SJCRH30 (cell line): ENCODE data around the gene CCNY. TPM values are rescaled to one million over a fixed set of nuclear protein-coding genes. Genes with fewer than 3 reads are reported as not detected.

ENCODE experiments used
- DNase-seq, 2 experiments: peaks; one replicate each; pipeline ENCODE4 v3.0.0-alpha.2; 2015 to 2020
- H3K27ac ChIP-seq: fragments of 250-450 bp; sonication (Bioruptor Pico); 2 replicates; pipeline ENCODE4 v1.5.1; 2020; ENCODE audit warnings: mild to moderate bottlenecking, moderate library complexity
- H3K27me3 ChIP-seq: fragments of 250-450 bp; sonication (Bioruptor Pico); 2 replicates; pipeline ENCODE4 v1.5.1; 2020; ENCODE audit warnings: mild to moderate bottlenecking, moderate library complexity
- H3K36me3 ChIP-seq: fragments of 250-450 bp; sonication (Bioruptor Pico); 2 replicates; pipeline ENCODE4 v1.5.1; 2020; ENCODE audit warnings: mild to moderate bottlenecking, moderate library complexity
- H3K4me1 ChIP-seq: fragments of 250-450 bp; sonication (Bioruptor Pico); 2 replicates; pipeline ENCODE4 v1.5.1; 2020; ENCODE audit warnings: mild to moderate bottlenecking, moderate library complexity
- H3K4me3 ChIP-seq: fragments of 250-450 bp; sonication (Bioruptor Pico); 2 replicates; pipeline ENCODE4 v1.5.1; 2020; ENCODE audit warnings: mild to moderate bottlenecking, moderate library complexity
- H3K9me3 ChIP-seq: fragments of 250-450 bp; sonication (Bioruptor Pico); replicated peaks from 2 replicates; pipeline ENCODE4 v1.5.1; 2020; ENCODE audit warnings: mild to moderate bottlenecking, moderate library complexity
- total RNA-seq: library from RNA; depleted of rRNA; stranded (reverse); fragments of >200 nt; shearing (Covaris generic); gene quantifications from 2 replicates; pipeline ENCODE4 v1.2.3, GENCODE V29; 2014

Gene CCNY
- total RNA-seq, 1 experiment from 2014 or later, result 47.2 TPM

- no peak for DNase-seq
- no peak overlapping the region for H3K27ac ChIP-seq
These were observed 38.9 kb downstream of the CCNY start for GRCh38 chr10:35375091-35375765.

GRCh38 chr10:35377050-35377728 is 40.9 kb downstream of the CCNY start:
- Histone ChIP-seq H3K36me3 (no peaks in the 10 kb centered on the region; the same call in 1 of the 2 replicates), H3K27ac (no peak overlapping the region), H3K9me3 (no peaks in the 10 kb centered on the region; the same call in 1 of the 2 replicates), H3K4me1 (no peaks in the 10 kb centered on the region), H3K4me3 (no peak overlapping the region), H3K27me3 (no peaks in the 10 kb centered on the region)
- DNase-seq, result no peak

More at GRCh38 chr10:35375091-35375765, 38.9 kb downstream of the CCNY start:
- H3K4me3 ChIP-seq, result no peak overlapping the region
- H3K4me1 ChIP-seq, result no peaks in the 10 kb centered on the region
- no peaks in the 10 kb centered on the region; the same call in 1 of the 2 replicates for H3K36me3 ChIP-seq
- H3K27me3 ChIP-seq, result no peaks in the 10 kb centered on the region
- no peaks in the 10 kb centered on the region; the same call in 1 of the 2 replicates for H3K9me3 ChIP-seq

- Histone ChIP-seq H3K27ac (no peak overlapping the region), H3K4me3 (no peak overlapping the region), H3K36me3 (no peaks in the 10 kb centered on the region; the same call in 1 of the 2 replicates), H3K9me3 (no peaks in the 10 kb centered on the region; the same call in 1 of the 2 replicates), H3K4me1 (no peaks in the 10 kb centered on the region), H3K27me3 (no peaks in the 10 kb centered on the region)
- DNase-seq, result no peak
These were observed 42.4 kb downstream of the CCNY start for GRCh38 chr10:35378541-35379210.

GRCh38 chr10:35379226-35380137 is 43.2 kb downstream of the CCNY start:
- Histone ChIP-seq H3K4me1 (no peaks in the 10 kb centered on the region), H3K27ac (no peak overlapping the region), H3K27me3 (no peaks in the 10 kb centered on the region), H3K9me3 (no peaks in the 10 kb centered on the region; the same call in 1 of the 2 replicates), H3K4me3 (no peak overlapping the region), H3K36me3 (no peaks in the 10 kb centered on the region; the same call in 1 of the 2 replicates)
- no peak for DNase-seq

- Histone ChIP-seq H3K4me3 (no peak overlapping the region), H3K27me3 (no peaks in the 10 kb centered on the region), H3K36me3 (0 out of 2 replicates have a peak, but pooled peaks cover 2% of the 10 kb centered on the region), H3K9me3 (no peaks in the 10 kb centered on the region), H3K4me1 (no peaks in the 10 kb centered on the region), H3K27ac (no peak overlapping the region)
- DNase-seq, result no peak
These were observed 45.8 kb downstream of the CCNY start for GRCh38 chr10:35382096-35382495.

- no peak for DNase-seq
- no peaks in the 10 kb centered on the region for H3K27me3 ChIP-seq
These were observed 48.1 kb downstream of the CCNY start for GRCh38 chr10:35384265-35384868.

GRCh38 chr10:35386594-35387174 is 50.4 kb downstream of the CCNY start:
- no peaks in the 10 kb centered on the region for H3K27me3 ChIP-seq
- H3K9me3 ChIP-seq, result no peaks in the 10 kb centered on the region; the same call in 1 of the 2 replicates
- H3K36me3 ChIP-seq, result 0 out of 2 replicates have a peak, but pooled peaks cover 2% of the 10 kb centered on the region
- DNase-seq, result no peak
- no peaks in the 10 kb centered on the region for H3K4me1 ChIP-seq
- H3K27ac ChIP-seq, result no peak overlapping the region
- H3K4me3 ChIP-seq, result no peak overlapping the region

More at GRCh38 chr10:35384265-35384868, 48.1 kb downstream of the CCNY start:
- Histone ChIP-seq H3K36me3 (0 out of 2 replicates have a peak, but pooled peaks cover 2% of the 10 kb centered on the region), H3K4me1 (no peaks in the 10 kb centered on the region), H3K9me3 (no peaks in the 10 kb centered on the region; the same call in 1 of the 2 replicates), H3K27ac (no peak overlapping the region), H3K4me3 (no peak overlapping the region)

- Histone ChIP-seq H3K4me3 (no peak overlapping the region), H3K4me1 (no peaks in the 10 kb centered on the region), H3K27me3 (no peaks in the 10 kb centered on the region), H3K27ac (no peak overlapping the region), H3K36me3 (0 out of 2 replicates have a peak, but pooled peaks cover 2% of the 10 kb centered on the region), H3K9me3 (no peaks in the 10 kb centered on the region; the same call in 1 of the 2 replicates)
- DNase-seq, result no peak
These were observed 51.5 kb downstream of the CCNY start for GRCh38 chr10:35387768-35388167.

GRCh38 chr10:35388197-35388596 is 51.9 kb downstream of the CCNY start:
- DNase-seq, result no peak
- no peaks in the 10 kb centered on the region for H3K4me1 ChIP-seq
- no peak overlapping the region for H3K4me3 ChIP-seq
- no peaks in the 10 kb centered on the region for H3K27me3 ChIP-seq
- H3K9me3 ChIP-seq, result no peaks in the 10 kb centered on the region; the same call in 1 of the 2 replicates
- no peak overlapping the region for H3K27ac ChIP-seq
- H3K36me3 ChIP-seq, result 0 out of 2 replicates have a peak, but pooled peaks cover 2% of the 10 kb centered on the region

GRCh38 chr10:35388682-35389081 is 52.4 kb downstream of the CCNY start:
- Histone ChIP-seq H3K36me3 (0 out of 2 replicates have a peak, but pooled peaks cover 2% of the 10 kb centered on the region), H3K9me3 (no peaks in the 10 kb centered on the region; the same call in 1 of the 2 replicates), H3K4me1 (no peaks in the 10 kb centered on the region), H3K27me3 (no peaks in the 10 kb centered on the region), H3K4me3 (no peak overlapping the region), H3K27ac (no peak overlapping the region)
- DNase-seq, result no peak

GRCh38 chr10:35390161-35390840 is 54.0 kb downstream of the CCNY start:
- no peak for DNase-seq

GRCh38 chr10:35390843-35391152 is 54.5 kb downstream of the CCNY start:
- Histone ChIP-seq H3K27me3 (no peaks in the 10 kb centered on the region), H3K27ac (no peak overlapping the region), H3K4me1 (no peaks in the 10 kb centered on the region), H3K4me3 (no peak overlapping the region), H3K36me3 (no peaks in the 10 kb centered on the region), H3K9me3 (no peaks in the 10 kb centered on the region; the same call in 1 of the 2 replicates)
- no peak for DNase-seq

More at GRCh38 chr10:35390161-35390840, 54.0 kb downstream of the CCNY start:
- no peaks in the 10 kb centered on the region; the same call in 1 of the 2 replicates for H3K9me3 ChIP-seq
- no peak overlapping the region for H3K4me3 ChIP-seq
- no peaks in the 10 kb centered on the region for H3K27me3 ChIP-seq
- H3K27ac ChIP-seq, result no peak overlapping the region
- H3K4me1 ChIP-seq, result no peaks in the 10 kb centered on the region
- H3K36me3 ChIP-seq, result 0 out of 2 replicates have a peak, but pooled peaks cover 1% of the 10 kb centered on the region
